HEK293T (cell line): ENCODE measurements around the gene FAM124A.

ENCODE experiments used
- CTCF ChIA-PET: fragments of 350-600 bp; formaldehyde crosslinking; extraction: SDS; loops from one replicate; lab custom pipeline; 2021; ENCODE audit warnings: antibody characterized with exemption, inconsistent platforms; lab: Yijun Ruan, JAX
- POLR2A ChIA-PET: fragments of 350-600 bp; formaldehyde crosslinking; extraction: SDS; loops from one replicate; lab custom pipeline; 2020; ENCODE audit warnings: antibody characterized with exemption, inconsistent platforms; lab: Yijun Ruan, JAX
- DNase-seq: peaks from one replicate; pipeline ENCODE4 v3.0.0; 2012; ENCODE audit warnings: mixed read lengths; ENCODE audit errors: extremely low spot score
- ARNT ChIP-seq: fragments of 450-650 bp; IDR thresholded peaks from 2 replicates; pipeline ENCODE4 v1.6.1; 2017; ENCODE audit warnings: mild to moderate bottlenecking
- BHLHE40 ChIP-seq: fragments of 450-650 bp; IDR thresholded peaks from 2 replicates; pipeline ENCODE4 v1.6.1; 2016; ENCODE audit warnings: mild to moderate bottlenecking, moderate library complexity, borderline replicate concordance
- CTBP1 ChIP-seq: fragments of 450-650 bp; IDR thresholded peaks from 2 replicates; pipeline ENCODE4 v1.6.1; 2016; ENCODE audit warnings: borderline replicate concordance
- ELF4 ChIP-seq: fragments of 450-650 bp; IDR thresholded peaks from 2 replicates; pipeline ENCODE4 v1.6.1; 2017; ENCODE audit warnings: antibody characterized with exemption
- FOXA1 ChIP-seq: fragments of 450-650 bp; IDR thresholded peaks from 2 replicates; pipeline ENCODE4 v1.6.1; 2016; ENCODE audit warnings: mild to moderate bottlenecking
- FOXK2 ChIP-seq: fragments of 450-650 bp; IDR thresholded peaks from 2 replicates; pipeline ENCODE4 v1.6.1; 2016; ENCODE audit warnings: mild to moderate bottlenecking
- FOXM1 ChIP-seq: fragments of 450-650 bp; IDR thresholded peaks from 2 replicates; pipeline ENCODE4 v1.6.1; 2017; ENCODE audit warnings: mild to moderate bottlenecking, borderline replicate concordance
- HDGF ChIP-seq: fragments of 450-650 bp; IDR thresholded peaks from 2 replicates; pipeline ENCODE4 v1.6.1; 2017; ENCODE audit warnings: antibody characterized with exemption, borderline replicate concordance
- L3MBTL2 ChIP-seq: fragments of 450-650 bp; conservative IDR thresholded peaks from 2 replicates; pipeline ENCODE4 v1.6.1; 2016; ENCODE audit warnings: mild to moderate bottlenecking
- LEF1 ChIP-seq: fragments of 450-650 bp; IDR thresholded peaks from 2 replicates; pipeline ENCODE4 v1.6.1; 2017; ENCODE audit warnings: mild to moderate bottlenecking, borderline replicate concordance
- NFRKB ChIP-seq: fragments of 450-650 bp; IDR thresholded peaks from 2 replicates; pipeline ENCODE4 v1.6.1; 2016; ENCODE audit warnings: mild to moderate bottlenecking, moderate library complexity
- SP1 ChIP-seq: fragments of 450-650 bp; IDR thresholded peaks from 2 replicates; pipeline ENCODE4 v1.6.1; 2017
- SUZ12 ChIP-seq: fragments of 450-650 bp; IDR thresholded peaks from 2 replicates; pipeline ENCODE4 v1.6.1; 2016; ENCODE audit warnings: mild to moderate bottlenecking
- TARDBP ChIP-seq: fragments of 450-650 bp; IDR thresholded peaks from 2 replicates; pipeline ENCODE4 v1.6.1; 2016
- ZNF384 ChIP-seq: fragments of 450-650 bp; IDR thresholded peaks from 2 replicates; pipeline ENCODE4 v1.6.1; 2016
- TF ChIP-seq, protein P1 (sequence below): fragments of 450-650 bp; IDR thresholded peaks from 2 replicates; pipeline ENCODE4 v1.6.1; 2016

Gene FAM124A

DNA sequence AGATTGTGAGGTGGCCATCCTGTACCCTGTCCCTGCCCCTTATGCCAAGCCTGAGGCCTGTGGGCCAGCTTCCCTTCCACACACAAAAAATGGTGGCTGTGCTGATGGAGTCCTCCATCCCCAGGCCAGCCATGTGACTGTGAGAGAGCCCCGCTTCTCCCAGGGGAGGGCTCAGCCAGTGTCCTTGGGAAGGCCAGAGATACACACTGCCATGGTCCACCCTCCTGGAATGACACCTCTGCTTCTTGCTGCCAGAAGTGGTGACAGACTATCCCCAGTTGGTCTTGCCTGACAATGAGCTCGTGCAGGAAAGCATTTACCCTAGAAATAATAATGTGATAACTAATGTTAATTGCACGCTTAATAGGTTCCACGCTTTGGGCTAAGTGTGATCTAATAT lies 38.0 kb downstream of the FAM124A start:
- no peak for TF ChIP-seq SP1
- no peak for TF ChIP-seq SUZ12
- TF ChIP-seq ZNF384, result no peak
- TF ChIP-seq FOXK2, result no peak
- TF ChIP-seq ARNT, result no peak
- no peak for TF ChIP-seq LEF1
- TF ChIP-seq CTBP1, result no peak
- TF ChIP-seq BHLHE40, result no peak
- TF ChIP-seq, protein P1, sequence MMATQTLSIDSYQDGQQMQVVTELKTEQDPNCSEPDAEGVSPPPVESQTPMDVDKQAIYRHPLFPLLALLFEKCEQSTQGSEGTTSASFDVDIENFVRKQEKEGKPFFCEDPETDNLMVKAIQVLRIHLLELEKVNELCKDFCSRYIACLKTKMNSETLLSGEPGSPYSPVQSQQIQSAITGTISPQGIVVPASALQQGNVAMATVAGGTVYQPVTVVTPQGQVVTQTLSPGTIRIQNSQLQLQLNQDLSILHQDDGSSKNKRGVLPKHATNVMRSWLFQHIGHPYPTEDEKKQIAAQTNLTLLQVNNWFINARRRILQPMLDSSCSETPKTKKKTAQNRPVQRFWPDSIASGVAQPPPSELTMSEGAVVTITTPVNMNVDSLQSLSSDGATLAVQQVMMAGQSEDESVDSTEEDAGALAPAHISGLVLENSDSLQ, result no peak
- TF ChIP-seq FOXA1, result no peak
- DNase-seq, result no peak
- CTCF ChIA-PET, result no interaction called here
- POLR2A ChIA-PET, result no interaction called here

DNA sequence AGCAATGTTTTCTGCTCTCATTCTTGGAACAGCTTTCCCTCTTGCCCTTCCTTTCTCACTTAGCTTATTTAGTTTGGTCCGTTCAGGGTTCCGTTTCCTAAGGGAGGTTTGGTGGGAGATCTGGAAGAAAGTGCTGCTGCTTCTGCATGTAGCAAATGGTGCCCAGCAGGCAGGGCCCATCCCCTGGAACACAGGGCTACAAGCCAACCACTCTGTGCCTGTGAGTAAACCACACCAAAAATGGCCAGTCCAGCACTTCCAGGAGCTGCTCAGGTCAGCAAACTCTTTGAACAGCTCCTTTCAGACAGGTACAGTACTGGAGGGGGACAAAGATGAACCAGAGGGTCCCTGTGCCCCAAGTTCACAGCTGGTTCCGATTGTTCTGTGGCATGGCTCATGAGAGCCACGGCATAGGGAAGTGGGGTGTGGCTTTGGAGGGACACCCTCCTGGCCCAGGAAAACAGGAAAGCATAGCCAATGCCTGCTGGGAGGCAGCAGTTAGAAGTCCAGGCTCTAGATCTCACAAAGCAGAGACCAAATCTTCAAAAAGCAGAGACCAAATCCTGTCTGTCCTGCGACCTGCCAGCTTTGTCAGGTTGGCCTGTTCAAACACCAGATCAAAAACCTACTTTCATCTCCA lies 39.5 kb downstream of the FAM124A start:
- DNase-seq, result no peak
- TF ChIP-seq SP1 (no peak), ZNF384 (no peak), FOXM1 (no peak), BHLHE40 (no peak), L3MBTL2 (no peak)
- POLR2A ChIA-PET, result no interaction called here
- CTCF ChIA-PET, result interaction anchor here (1.2 kb wide), 1 partner anchor 552 kb away, joined by 4 read pairs; no protein-coding TSS in a partner anchor

DNA sequence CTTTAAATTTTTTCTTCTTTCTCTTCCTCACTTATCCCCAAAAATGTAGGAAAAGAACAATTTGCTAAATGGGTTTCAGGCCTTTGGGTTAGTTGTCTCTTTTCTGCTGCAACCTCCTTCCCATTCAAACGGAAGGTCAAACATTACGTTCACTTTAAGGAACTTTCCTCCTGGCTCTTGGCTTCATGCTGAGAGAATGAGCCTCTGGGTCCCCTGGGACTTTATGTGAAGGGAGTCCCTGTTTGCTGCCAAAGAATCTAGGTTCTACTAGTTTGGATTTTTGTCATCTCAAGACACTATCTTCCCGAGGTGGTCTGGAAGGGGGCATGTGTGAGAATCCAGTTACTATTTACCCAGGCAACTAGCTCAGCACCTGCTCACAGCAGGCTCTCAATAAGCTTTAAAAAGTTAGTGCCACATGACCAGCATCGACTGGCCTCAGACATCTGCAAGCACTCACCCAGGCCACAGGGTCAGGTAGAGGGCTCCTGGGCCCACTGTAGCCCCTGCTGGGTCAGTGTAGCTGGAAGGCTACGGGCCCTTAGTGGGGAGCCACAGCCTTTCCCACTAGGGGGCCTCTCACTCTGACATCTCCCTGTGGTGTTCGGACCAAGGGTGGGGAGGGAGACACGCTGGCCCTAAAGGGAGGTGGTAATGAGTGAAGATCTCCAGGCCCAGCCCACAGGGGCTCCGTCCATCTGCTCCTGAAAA lies 40.5 kb downstream of the FAM124A start:
- ChIA-PET POLR2A (no interaction called here), CTCF (interaction anchor here (0.6 to 1.2 kb wide), 3 partner anchors 179 to 551 kb away, joined by 3 to 4 read pairs (median 3); no protein-coding TSS in a partner anchor)
- DNase-seq, result peak; percentile 20
- TF ChIP-seq, protein P1, result no peak
- no peak for TF ChIP-seq NFRKB
- no peak for TF ChIP-seq ARNT
- TF ChIP-seq SUZ12, result no peak
- TF ChIP-seq LEF1, result no peak
- TF ChIP-seq ELF4, result no peak
- TF ChIP-seq SP1, result no peak
- no peak for TF ChIP-seq ZNF384
- no peak for TF ChIP-seq CTBP1
- no peak for TF ChIP-seq HDGF
- no peak for TF ChIP-seq FOXK2
- TF ChIP-seq FOXM1, result no peak
- no peak for TF ChIP-seq BHLHE40

- DNase-seq, result no peak
- POLR2A ChIA-PET, result no interaction called here
- CTCF ChIA-PET, result no interaction called here
- TF ChIP-seq HDGF (no peak), ZNF384 (no peak), SP1 (no peak), LEF1 (no peak), NFRKB (no peak), FOXK2 (no peak)
- TF ChIP-seq, protein P1, result no peak
These were observed 44.4 kb downstream of the FAM124A start for GRCh38 chr13:51266642-51267041.

DNA sequence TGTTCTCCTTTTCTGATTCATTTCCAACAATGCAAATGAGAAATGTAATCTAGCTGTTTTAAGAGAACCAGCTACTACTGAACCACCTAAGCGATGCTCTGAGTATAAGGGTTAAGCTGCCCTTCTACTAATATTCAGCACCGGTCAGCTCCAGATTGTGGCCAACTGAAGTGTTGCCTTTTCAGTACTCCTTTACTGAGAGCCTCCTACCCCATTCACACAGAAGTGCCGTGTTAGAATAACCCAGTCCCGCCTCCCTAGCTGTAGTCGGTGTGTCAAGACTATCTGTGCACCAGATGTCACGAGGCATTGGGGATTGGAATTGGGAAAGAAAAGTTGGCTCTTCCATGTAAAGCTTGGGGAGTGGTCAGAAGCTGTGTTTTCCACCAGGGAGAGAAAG lies 45.4 kb downstream of the FAM124A start:
- TF ChIP-seq L3MBTL2, result no peak
- TF ChIP-seq TARDBP, result no peak
- TF ChIP-seq SUZ12, result no peak
- TF ChIP-seq FOXA1, result no peak
- no peak for TF ChIP-seq LEF1
- no peak for TF ChIP-seq FOXK2
- no peak for TF ChIP-seq CTBP1
- TF ChIP-seq HDGF, result no peak
- TF ChIP-seq ELF4, result no peak
- TF ChIP-seq SP1, result no peak
- no peak for TF ChIP-seq NFRKB
- TF ChIP-seq ARNT, result no peak
- TF ChIP-seq ZNF384, result no peak
- TF ChIP-seq BHLHE40, result no peak
- TF ChIP-seq, protein P1, result no peak
- TF ChIP-seq FOXM1, result no peak
- ChIA-PET POLR2A (no interaction called here), CTCF (interaction anchor here (0.6 to 1.0 kb wide), 2 partner anchors 19 to 256 kb away, joined by 4 to 5 read pairs; no protein-coding TSS in a partner anchor)
- DNase-seq, result no peak
